Measurements from ENCODE around the gene GLG1.

GLG1 gene

GRCh38 chr16:74586948-74587347 is 20.0 kb downstream of the GLG1 start:
- no peak for DNase-seq (ENCODE audit: low read depth)
- no peak for TF ChIP-seq CTCF (IDR thresholded peaks at IDR 0.05; ENCODE audit: low read depth, low read length, missing control alignments)

DNA sequence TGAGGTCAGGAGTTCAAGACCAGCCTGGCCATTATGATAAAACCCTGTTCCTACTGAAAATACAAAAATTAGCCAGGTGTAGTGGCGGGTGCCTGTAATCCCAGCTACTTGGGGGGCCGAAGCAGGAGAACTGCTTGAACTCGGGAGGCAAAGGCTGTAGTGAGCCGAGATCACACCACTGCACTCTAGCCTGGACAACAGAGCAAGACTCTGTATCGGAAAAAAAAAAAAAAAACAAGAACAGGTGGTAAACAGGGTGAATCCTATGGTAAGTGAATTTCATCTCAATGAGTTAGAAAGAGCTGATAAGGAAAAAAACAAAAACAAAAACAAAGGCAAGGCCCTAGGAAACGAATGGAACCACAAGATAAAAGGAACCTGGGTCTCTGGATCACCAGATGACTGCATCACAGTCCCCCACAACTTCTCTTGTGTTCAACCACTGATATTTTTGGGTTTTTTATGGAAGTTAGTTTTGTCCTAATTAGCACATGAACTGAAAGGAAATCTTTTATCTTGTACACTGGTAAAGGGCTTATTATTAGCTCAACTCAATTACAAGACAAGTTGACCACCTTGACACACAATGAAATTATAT is 21.0 kb downstream of the GLG1 start:
- no peak for DNase-seq (ENCODE audit: low read depth)
- H3K4me3 ChIP-seq (ENCODE audit: low read depth, low read length): no peak overlapping the region
- no peak for TF ChIP-seq CTCF (IDR thresholded peaks at IDR 0.05; ENCODE audit: low read depth, low read length, missing control alignments)

More at GRCh38 chr16:74586948-74587347, 20.0 kb downstream of the GLG1 start:
- no peak overlapping the region for H3K4me3 ChIP-seq (ENCODE audit: low read depth, low read length)

- no peak overlapping the region for H3K4me3 ChIP-seq (ENCODE audit: low read depth, low read length)
- TF ChIP-seq CTCF (IDR thresholded peaks at IDR 0.05; ENCODE audit: low read depth, low read length, missing control alignments): no peak
- no peak for DNase-seq (ENCODE audit: low read depth)
Observed at GRCh38 chr16:74583926-74584666, 22.8 kb downstream of the GLG1 start.

- TF ChIP-seq CTCF (IDR thresholded peaks at IDR 0.05; ENCODE audit: low read depth, low read length, missing control alignments): no peak
- no peak overlapping the region for H3K4me3 ChIP-seq (ENCODE audit: low read depth, low read length)
- DNase-seq (ENCODE audit: low read depth): no peak
Observed at GRCh38 chr16:74582970-74583369, 23.9 kb downstream of the GLG1 start.

DNA sequence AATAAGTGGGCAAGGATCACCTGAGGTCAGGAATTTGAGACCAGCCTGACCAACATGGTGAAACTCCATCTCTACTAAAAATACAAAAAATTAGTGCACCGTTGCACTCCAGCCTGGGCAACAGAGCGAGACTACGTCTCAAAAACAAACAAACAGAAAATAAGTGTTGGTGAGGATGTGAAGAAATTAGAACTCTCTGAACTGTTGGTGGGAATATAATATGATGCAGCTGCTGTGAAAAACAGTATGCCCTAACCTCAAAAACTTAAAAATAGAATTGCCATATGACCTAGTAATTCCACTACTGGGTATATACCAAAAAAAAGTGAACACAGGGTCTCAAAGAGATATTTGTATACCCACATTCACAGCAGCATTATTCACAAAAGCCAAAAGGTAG is 26.1 kb downstream of the GLG1 start:
- H3K4me3 ChIP-seq (ENCODE audit: low read depth, low read length): no peak overlapping the region
- DNase-seq (ENCODE audit: low read depth): peak; percentile 27
- TF ChIP-seq CTCF (IDR thresholded peaks at IDR 0.05; ENCODE audit: low read depth, low read length, missing control alignments): no peak

DNA sequence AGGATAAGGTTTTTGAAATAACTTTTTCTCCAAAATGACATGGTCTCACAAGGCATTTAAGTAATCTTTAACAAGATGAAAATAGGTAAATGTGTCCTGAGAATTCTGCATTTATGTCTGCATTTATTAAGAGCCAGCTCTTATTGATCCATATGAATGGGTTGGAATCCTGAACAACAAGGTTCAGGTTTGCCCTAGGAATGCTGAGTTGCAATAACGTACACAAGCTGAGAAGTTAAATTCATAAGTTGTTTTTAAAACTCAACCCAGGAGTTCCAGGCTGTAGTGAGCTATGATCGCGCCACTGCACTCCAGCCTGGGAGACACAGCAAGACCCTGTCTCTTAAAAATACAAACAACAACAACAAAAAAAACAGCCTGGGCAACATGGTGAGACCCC is 28.1 kb downstream of the GLG1 start:
- DNase-seq (ENCODE audit: low read depth): no peak
- no peak overlapping the region for H3K4me3 ChIP-seq (ENCODE audit: low read depth, low read length)
- no peak for TF ChIP-seq CTCF (IDR thresholded peaks at IDR 0.05; ENCODE audit: low read depth, low read length, missing control alignments)

GRCh38 chr16:74578433-74578832 is 28.5 kb downstream of the GLG1 start:
- TF ChIP-seq CTCF (IDR thresholded peaks at IDR 0.05; ENCODE audit: low read depth, low read length, missing control alignments): no peak
- DNase-seq (ENCODE audit: low read depth): no peak
- no peak overlapping the region for H3K4me3 ChIP-seq (ENCODE audit: low read depth, low read length)

Measured in GM12864 (cell line).